ENCODE data around the gene ATP8A1. TPM values are rescaled to one million over a fixed set of nuclear protein-coding genes. Genes with fewer than 3 reads are reported as not detected.

ATP8A1 gene
- total RNA-seq, 1 donor from 2014 or later: 278 TPM

- no peak for TF ChIP-seq CTCF (IDR thresholded peaks at IDR 0.05; ENCODE audit: partially characterized antibody, unreplicated experiment)
- no peaks in the 10 kb centered on the region for H3K4me1 Mint-ChIP-seq (ENCODE audit: low read depth, unreplicated experiment)
Measured at GRCh38 chr4:42543762-42544161, 113.1 kb downstream of the ATP8A1 start.

GRCh38 chr4:42543126-42543525 is 113.8 kb downstream of the ATP8A1 start:
- no peak for TF ChIP-seq CTCF (IDR thresholded peaks at IDR 0.05; ENCODE audit: partially characterized antibody, unreplicated experiment)
- Mint-ChIP-seq H3K27me3 (ENCODE audit: unreplicated experiment) (no peaks in the 10 kb centered on the region), H3K27ac (ENCODE audit: unreplicated experiment) (no peak overlapping the region), H3K9me3 (ENCODE audit: unreplicated experiment) (peaks cover 2% of the 10 kb centered on the region), H3K4me1 (ENCODE audit: low read depth, unreplicated experiment) (no peaks in the 10 kb centered on the region), H3K36me3 (ENCODE audit: unreplicated experiment) (peaks cover 8% of the 10 kb centered on the region), H3K4me3 (ENCODE audit: unreplicated experiment) (no peak overlapping the region)
- DNase-seq: no peak

More at GRCh38 chr4:42543762-42544161, 113.1 kb downstream of the ATP8A1 start:
- no peak overlapping the region for H3K4me3 Mint-ChIP-seq (ENCODE audit: unreplicated experiment)
- peaks cover 2% of the 10 kb centered on the region for H3K9me3 Mint-ChIP-seq (ENCODE audit: unreplicated experiment)
- H3K36me3 Mint-ChIP-seq (ENCODE audit: unreplicated experiment): peaks cover 4% of the 10 kb centered on the region
- no peak for DNase-seq
- no peaks in the 10 kb centered on the region for H3K27me3 Mint-ChIP-seq (ENCODE audit: unreplicated experiment)
- H3K27ac Mint-ChIP-seq (ENCODE audit: unreplicated experiment): no peak overlapping the region

- Mint-ChIP-seq H3K4me3 (ENCODE audit: unreplicated experiment) (no peak overlapping the region), H3K27ac (ENCODE audit: unreplicated experiment) (no peak overlapping the region)
Measured at GRCh38 chr4:42541647-42542046, 115.3 kb downstream of the ATP8A1 start.

GRCh38 chr4:42533042-42533441 is 123.9 kb downstream of the ATP8A1 start:
- Mint-ChIP-seq H3K9me3 (ENCODE audit: unreplicated experiment) (peaks cover 6% of the 10 kb centered on the region), H3K36me3 (ENCODE audit: unreplicated experiment) (peaks cover 12% of the 10 kb centered on the region), H3K27me3 (ENCODE audit: unreplicated experiment) (peaks cover 6% of the 10 kb centered on the region), H3K4me1 (ENCODE audit: low read depth, unreplicated experiment) (peaks cover 8% of the 10 kb centered on the region), H3K27ac (ENCODE audit: unreplicated experiment) (no peak overlapping the region), H3K4me3 (ENCODE audit: unreplicated experiment) (no peak overlapping the region)
- DNase-seq: no peak
- TF ChIP-seq CTCF (IDR thresholded peaks at IDR 0.05; ENCODE audit: partially characterized antibody, unreplicated experiment): no peak

More at GRCh38 chr4:42541647-42542046, 115.3 kb downstream of the ATP8A1 start:
- H3K27me3 Mint-ChIP-seq (ENCODE audit: unreplicated experiment): no peaks in the 10 kb centered on the region
- H3K4me1 Mint-ChIP-seq (ENCODE audit: low read depth, unreplicated experiment): no peaks in the 10 kb centered on the region
- peaks cover 2% of the 10 kb centered on the region for H3K9me3 Mint-ChIP-seq (ENCODE audit: unreplicated experiment)
- H3K36me3 Mint-ChIP-seq (ENCODE audit: unreplicated experiment): peaks cover 10% of the 10 kb centered on the region
- DNase-seq: no peak
- no peak for TF ChIP-seq CTCF (IDR thresholded peaks at IDR 0.05; ENCODE audit: partially characterized antibody, unreplicated experiment)

GRCh38 chr4:42531341-42532030 is 125.4 kb downstream of the ATP8A1 start:
- no peak overlapping the region for H3K27ac Mint-ChIP-seq (ENCODE audit: unreplicated experiment)
- H3K9me3 Mint-ChIP-seq (ENCODE audit: unreplicated experiment): peaks cover 8% of the 10 kb centered on the region
- H3K4me3 Mint-ChIP-seq (ENCODE audit: unreplicated experiment): no peak overlapping the region
- peaks cover 12% of the 10 kb centered on the region for H3K36me3 Mint-ChIP-seq (ENCODE audit: unreplicated experiment)
- no peak for DNase-seq
- H3K27me3 Mint-ChIP-seq (ENCODE audit: unreplicated experiment): peaks cover 6% of the 10 kb centered on the region
- H3K4me1 Mint-ChIP-seq (ENCODE audit: low read depth, unreplicated experiment): peaks cover 8% of the 10 kb centered on the region
- no peak for TF ChIP-seq CTCF (IDR thresholded peaks at IDR 0.05; ENCODE audit: partially characterized antibody, unreplicated experiment)
